Midbrain (tissue), 1 donor: ENCODE data around the gene TEX36.
"Not testable (repeated sequence)": the region's sequence is repeated elsewhere in the genome, so short reads cannot be mapped to it uniquely, and the experiment has no call there.

Experiments
- DNase-seq: peaks from one replicate; lab custom pipeline; 2025; lab: John Stamatoyannopoulos, UW

TEX36 gene

DNA sequence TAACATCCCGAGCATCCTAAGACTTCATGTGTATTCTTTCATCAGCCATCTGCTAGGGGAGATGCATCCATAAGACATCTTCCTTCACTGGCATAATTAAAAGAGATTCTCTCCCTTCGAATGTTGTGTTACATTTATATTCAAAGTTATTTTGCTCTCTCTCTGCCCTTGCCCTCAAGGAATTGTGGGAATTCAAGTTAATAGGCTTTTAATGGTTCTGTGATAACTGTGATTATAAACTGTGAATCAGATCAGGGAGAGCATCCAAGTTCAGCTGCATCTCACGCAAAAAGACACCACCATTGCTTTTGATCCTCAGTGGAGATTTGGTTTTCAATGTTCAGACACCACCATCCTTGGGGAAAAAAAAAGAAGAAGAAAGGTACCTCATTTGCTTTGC lies 9.2 kb upstream of the TEX36 start:
- no peak for DNase-seq

DNA sequence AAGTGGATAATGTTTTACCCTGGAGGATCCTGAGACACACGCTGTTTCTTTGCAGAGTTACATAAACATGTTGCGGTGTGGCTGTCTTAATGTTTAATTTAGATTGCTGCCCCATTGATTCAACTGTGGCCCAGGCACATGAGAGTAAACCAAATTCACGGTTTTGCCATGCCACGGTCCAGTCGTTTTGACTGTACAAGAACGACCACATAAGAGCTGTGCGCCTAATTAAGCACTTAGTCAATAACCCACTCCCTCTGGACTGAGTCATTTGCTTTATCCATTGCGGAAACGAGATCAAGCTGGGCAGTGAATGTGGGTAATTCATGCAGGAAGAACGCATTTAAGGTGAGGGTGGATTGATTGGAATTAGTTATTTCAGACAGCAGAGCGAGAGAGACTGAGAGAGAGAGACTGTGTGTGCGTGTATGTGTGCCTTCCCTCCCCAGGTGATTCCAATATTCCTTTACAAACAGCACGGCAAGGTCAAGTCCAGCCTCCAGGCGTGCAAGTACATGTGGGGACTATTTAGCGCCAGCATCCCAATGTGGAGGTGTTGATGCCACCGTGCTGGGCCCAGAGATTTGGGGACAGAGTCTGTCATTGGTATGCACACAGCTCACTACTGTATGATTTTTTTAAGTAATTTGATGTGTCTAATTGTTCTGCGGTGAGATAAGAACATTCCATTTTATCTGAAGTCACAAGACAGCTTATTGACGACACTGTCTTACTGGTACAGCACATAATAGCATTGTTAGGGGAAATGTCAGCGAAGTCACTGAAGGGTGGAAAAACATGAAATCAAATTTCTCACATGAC lies 8.4 kb upstream of the TEX36 start:
- no peak for DNase-seq

DNA sequence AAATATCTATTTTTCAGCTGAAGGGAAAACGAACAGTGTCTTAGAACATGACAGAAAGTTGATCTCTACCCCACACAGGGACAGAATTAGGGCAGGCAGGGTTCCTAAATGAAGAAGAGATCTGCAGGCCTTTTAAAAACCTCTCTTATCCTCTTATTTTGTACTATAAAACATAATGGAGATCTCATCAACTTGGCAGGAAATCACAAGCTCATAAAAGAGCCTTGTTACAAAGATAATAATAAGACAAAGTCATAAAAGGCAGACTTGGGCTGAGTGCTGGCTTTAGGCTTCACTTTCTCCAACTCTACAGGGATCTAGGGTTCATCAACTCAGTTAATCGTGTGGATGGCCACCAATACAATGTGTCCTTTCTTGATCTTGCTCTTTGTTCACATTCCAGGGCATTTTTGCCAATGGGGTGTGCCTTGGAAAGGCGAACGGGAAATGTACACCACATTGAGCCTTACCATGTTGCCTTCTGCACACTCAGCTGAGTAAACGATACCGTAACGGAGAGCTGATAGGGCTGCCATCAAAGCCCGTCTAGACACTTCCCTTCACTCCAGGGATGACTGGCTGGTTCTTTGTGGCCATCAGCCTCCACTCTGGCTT lies 7.1 kb upstream of the TEX36 start:
- DNase-seq = no peak

DNA sequence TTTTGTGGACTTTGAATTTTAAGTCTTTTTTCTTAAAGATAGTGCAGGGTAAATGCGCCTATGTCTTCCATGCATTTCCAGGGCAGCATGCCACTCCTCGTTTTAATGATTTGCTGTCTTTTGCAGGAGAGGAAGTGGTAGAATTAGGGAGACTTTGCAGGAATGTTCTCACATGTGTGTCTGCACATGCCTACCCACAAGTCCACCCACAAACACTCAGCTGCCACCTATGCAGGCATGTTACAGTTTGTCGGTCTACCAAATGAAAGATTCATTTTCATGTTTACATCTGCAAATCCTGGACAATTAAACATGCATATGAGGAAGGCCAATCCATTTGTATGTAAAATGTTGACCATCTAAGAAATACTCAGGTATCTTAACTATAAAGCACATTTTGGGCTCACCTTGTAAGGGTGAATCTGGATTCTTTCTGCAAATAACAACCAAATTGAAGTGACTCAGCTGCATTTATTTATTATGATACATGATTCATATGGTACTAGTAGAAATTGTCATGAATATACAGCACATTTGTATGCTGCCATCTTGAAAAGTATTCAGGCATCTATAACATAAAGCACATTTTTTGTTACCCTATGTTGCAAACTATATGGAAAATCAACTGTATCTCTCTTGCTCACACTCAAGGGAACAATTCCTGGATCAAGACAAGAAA lies 4.7 kb upstream of the TEX36 start:
- no peak for DNase-seq

DNA sequence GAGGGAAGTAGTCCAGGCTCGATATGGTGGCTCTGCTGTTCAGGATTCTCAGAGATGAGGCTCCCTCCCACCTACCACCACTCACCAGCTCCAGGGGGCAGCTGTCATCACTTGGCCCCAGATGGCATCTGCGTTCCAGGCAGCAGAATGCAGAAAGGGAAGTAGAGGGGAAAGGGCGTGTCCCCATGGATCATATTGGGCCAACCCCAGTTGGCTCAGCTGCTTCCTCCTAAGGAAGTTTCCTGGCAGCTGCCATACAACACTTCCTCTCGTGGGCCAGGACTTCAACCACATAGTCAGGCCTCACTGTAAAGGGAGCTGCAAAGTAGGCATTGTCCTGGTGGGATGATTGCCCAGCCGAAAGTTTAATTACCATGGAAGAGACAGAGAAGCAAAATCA lies 1.6 kb upstream of the TEX36 start:
- no peak for DNase-seq

DNA sequence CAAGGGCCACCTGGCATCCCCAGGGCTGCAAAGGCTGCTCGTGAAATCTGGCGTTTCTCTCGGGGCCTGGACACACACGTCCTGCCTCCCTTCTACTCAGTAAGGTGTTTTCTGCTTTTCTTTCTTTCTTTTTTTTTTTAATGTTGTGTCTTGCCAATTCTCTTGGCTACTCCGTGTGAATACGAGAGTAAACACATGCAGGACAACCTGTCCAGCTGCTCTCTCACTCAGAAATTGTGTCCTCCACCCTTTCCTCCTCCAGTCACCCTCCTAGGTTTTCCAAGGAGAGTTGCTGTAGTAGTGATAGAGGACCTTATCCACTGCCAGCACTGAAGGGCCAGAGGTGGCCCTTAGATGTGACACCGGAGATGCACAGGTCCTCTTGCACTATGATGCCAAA lies 858 bp upstream of the TEX36 start:
- no peak for DNase-seq

DNA sequence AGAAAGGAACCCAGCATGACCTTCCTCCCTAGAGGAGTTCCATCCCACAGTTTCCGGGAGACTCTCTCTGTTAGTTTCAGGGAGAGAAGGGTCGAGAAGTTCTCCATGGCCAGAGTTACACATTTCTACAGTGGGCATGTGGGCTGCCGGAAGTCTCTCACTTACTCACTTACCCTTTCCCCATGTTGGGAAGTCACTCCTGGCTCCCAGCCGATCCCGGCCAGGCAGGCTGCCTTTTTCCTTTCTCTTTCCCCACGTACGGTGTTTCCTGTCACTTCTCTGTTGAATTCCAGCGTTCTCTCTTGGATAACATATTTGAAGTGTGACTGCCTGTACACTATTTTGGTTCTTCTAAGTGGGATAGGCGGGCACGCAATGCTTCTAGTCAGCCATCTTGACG lies 3.5 kb downstream of the TEX36 start:
- no peak for DNase-seq

DNA sequence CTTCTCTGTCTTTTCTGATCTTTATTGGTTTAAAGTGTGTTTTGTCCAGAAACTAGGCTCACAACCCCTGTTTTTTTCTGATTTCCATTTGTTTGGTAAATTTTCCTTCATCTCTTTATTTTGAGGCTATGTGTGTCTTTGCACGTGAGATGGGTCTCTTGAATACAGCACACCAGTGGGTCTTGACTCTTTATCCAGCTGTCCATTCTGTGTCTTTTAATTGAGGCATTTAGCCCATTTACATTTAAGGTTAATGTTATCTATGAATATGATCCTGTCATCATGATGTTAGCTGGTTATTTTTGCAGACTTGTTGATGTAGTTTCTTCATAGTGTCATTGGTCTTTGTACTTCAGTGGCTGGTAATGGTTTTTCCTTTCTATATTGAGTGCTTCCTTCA lies 10.1 kb downstream of the TEX36 start:
- DNase-seq = no peak

DNA sequence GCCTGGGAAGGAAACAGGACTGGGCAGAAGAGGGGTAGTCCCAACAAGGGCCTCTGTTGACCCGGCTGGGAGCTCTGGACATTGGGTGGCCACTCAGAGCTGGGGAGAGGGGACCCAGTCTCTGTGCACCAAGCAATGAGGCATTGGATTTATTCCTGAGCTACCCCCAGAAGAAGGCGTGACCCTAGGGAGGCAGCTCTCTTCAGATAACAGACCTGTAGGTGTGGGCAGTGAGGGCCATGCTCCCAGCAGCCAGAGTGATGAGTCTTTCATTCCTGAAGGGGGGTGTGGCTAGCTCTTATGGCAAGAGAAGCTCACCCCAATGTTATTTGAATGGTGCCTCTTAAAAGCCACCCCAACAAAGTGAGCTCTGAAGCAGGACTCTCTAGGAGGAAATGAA lies 20.4 kb downstream of the TEX36 start:
- no peak for DNase-seq

DNA sequence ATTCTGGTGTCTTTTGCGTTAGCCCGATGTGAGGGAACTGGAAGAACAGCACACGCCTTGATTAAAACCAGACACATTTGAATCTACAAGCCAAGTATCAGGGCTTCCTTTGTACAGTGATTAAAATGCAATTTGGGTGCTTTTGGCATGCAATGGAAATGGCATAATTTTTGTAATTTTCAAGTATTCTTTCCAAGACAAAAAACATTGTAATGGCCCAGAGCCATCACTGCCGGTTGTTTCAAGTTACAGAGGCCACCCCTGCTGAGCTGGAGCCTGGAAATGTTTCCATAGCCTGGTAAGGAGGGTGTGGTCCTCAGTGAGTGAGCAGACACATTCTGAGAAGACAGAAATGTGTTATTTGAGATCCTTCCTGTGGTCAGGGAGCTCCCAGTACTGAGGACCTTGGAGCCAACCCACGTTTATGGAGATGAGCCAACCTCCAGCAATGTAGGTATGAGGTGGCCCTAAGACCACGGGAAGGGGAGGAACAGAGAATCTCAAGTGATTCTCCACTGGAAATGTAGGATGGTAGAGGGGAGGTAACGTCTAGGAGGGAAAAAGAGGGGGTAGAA lies 20.9 kb downstream of the TEX36 start:
- DNase-seq = no peak

DNA sequence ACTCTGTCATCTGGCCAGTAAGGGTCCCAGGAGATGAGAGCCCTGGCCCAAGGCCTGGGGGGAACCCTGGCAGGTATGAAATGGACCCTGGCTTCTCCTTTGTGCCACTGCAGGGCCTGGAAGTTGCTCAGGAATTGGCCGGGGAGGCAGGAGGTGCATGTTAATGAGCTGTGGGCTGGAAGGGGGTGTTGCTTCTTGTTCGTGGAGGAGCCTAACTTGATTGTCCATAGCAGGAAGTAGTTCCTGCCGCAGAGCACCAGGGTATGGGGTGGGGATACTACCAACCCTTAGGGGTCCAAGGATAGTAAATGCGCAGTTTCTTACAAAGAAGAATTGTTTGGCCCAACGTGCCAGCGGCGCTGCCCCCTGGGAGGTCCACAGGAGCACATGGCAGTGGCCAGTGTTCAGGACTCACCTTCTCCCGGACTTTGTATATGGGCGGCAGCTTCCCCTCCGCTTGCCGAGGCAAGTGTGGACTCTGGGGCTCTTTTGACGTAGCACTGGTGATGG lies 21.5 kb downstream of the TEX36 start:
- DNase-seq = no peak

DNA sequence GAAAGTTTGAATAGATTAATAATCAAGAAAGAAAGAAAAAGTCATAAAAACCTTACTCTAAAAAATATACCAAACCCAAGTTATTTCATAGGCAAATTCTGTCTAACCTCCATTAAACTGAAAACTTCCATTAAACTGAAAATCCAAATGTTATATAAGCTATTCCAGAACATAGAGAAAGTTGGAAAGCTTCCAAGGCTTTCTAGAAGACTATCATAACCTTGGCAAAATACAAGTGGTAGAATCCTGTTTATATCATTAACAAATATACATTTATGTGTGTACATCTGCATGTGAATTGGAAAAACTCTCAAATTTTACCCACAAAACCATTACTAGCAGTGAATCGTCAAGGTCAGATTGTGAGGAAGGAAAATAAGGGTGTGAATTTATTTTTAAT lies 23.9 kb downstream of the TEX36 start:
- no peak for DNase-seq

DNA sequence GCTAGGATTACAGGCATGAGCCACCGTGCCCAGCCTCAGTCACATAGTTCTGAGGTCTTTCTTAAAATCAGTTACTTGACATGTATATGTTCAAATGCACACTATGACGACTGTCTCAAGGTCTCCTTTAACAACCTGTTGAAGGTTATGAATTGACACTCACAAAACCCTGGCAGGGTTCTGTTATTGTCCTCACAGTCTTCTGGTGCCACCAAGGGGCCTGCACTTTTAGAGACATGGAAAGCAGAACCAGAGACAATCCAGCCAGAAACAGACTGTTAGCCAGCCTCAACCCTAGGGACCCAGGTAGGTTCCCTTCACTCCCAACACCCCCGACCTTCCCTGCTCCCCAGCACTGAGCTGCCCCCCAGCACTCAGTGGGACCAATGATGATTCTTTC lies 26.4 kb downstream of the TEX36 start:
- no peak for DNase-seq

DNA sequence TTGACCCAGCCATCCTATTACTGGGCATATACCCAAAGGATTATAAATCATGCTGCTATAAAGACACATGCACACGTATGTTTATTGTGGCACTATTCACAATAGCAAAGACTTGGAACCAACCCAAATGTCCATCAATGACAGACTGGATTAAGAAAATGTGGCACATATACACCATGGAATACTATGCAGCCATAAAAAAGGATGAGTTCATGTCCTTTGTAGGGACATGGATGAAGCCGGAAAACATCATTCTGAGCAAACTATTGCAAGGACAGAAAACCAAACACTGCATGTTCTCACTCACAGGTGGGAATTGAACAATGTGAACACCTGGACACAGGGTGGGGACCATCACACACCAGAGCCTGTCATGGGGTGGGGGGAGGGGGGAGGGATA lies 29.9 kb downstream of the TEX36 start:
- DNase-seq = not testable (repeated sequence)

DNA sequence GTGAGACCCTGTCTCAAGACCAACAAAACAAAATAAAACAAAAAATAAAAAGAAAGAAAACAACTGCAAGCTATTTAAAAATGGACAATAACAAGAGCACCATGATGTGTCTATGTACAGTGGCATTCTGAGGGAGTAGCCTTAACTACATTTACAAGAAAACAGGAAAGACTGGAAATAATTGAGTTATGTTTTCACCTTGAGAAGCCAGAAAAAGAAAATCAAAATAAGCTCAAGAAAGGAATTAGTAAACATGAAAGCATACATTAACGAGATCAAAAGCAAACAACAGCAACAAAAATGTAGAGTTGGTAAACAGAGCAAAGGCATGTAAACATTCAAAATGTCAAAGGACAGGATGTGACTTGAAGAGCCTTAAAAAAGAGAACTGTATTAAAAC lies 36.7 kb downstream of the TEX36 start:
- DNase-seq = no peak

DNA sequence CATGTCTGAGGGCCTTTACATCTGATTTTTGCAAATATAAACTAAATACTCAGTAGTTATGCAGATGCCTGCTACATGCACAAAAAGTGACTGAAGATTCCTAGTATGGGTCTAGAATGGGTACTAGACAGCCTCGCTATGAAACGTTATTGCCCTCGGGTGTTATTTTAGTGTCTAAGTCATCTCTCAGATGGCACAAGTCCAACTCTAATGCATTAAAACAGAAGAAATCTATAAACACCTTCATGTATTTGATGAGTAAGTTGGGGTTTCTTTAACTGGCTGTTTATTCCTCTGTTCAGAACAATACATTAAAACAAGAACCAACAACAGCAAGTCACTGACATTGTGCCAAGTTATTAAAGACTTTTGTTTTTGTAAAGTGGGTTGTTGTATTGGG lies 41.6 kb downstream of the TEX36 start:
- no peak for DNase-seq

DNA sequence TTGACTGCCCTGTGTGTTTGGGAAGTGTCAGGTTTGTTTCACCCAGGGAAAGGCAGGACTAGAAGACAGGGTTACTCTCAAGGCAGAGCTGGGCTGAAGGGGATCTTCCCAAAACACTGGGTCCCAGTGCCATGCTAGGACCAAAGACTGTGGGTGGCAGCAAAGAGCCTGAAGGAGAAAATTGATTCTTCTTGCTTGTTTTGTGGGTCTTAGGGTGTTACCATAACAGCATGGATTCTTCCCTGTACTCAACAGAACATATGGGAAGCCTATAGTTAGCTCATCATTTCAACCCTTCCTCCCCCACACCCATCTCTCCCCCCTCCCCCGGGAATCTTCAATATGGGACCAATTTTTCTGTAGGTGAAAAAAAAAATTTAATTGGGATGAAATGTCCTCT lies 42.3 kb downstream of the TEX36 start:
- DNase-seq = no peak

DNA sequence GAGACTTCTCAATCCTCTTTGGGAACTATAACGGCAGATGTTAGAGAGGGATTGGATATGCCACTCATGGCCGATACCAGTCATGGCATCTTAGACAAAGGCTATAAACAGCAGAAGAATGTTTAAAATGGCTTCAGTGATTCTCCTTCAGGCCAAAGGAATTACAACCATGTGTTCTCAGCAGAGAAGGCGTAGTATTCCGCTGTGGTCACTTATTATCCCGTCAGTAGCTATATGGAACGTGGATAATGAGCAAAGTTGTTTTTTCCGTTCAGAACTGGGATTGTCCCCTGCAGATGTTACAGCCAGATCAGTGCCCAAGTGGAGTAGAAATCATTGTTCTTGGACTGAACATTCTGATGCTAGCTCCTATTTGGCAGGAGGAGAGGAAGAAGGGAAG lies 43.1 kb downstream of the TEX36 start:
- DNase-seq = no peak

DNA sequence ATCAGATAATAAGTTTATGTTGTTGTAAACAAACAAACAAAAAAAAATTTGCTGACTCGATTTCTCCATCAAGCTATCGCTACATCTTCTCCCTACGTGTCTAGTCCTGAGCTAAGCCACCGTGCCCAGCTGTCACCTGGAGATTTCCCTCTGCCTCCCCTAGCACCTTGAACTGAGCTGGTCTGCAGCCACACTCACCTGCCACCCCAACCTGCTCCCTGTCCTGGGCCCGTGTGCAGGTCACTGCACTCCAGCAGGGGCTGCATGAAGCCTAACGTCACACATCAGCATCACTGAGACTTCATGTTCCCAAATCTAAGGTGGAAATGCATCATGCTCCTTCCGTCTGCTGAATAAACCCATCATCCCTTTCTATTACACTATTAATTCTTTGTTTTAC lies 44.4 kb downstream of the TEX36 start:
- DNase-seq = no peak

DNA sequence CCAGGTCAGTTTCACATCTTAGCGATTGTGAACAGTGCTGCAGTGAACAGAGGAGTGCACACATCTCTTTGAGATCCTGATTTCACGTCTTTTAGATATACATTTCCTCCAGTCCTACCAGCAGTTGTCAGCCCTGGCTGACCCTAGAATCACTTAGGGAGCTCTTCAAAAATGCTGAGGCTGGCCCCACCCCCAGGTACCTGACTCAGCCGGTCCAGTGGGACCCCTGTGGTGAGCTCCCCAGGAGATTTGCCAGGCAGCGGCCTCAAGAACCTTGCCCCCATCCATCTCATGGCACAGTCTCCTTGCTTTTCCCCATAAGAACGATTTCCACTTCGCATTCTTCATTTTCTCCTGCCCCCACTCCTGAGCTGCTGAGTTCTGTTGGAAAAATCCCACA lies 45.5 kb downstream of the TEX36 start:
- DNase-seq = no peak

DNA sequence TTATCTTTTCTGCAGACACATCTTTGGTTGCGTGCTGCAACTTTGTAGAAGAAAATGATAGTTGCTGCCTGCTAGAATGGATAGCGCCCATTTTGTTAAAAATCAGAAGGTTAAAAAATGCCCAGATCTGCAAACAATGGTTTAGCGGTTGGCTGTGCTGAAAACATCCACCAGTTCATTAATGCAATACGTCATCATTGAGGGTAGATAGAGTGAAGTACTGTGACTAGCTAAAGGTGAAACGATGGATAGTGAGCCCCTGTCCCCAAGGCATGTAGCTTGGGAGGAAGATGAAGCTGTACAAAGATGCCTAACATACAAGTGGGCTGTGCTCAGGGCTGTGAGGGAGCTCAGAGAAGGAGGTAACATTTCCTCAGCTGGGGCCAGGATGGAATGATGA lies 48.4 kb downstream of the TEX36 start:
- no peak for DNase-seq

DNA sequence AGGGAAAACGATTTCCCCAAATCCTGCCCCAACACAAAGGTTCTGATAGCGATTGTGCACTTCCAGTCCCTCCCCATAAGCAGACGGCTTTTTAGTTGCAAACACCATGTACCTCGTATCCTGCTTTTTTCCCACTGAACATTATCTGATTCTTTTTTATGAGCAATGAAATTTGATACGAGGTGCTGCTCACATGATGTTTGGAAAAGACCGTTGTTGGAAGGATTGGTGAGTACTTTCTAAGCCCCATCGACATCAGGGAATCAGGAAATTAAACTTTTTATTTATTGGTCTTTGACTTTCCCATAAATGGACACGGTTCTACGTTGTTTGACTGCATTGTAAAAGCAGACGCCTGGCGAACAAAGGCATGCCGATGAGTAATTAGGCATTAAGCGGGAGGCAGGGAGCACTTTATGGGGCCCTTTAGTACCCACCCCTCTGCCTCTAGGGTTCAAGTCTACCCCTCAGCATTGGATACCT lies 49.4 kb downstream of the TEX36 start:
- no peak for DNase-seq

DNA sequence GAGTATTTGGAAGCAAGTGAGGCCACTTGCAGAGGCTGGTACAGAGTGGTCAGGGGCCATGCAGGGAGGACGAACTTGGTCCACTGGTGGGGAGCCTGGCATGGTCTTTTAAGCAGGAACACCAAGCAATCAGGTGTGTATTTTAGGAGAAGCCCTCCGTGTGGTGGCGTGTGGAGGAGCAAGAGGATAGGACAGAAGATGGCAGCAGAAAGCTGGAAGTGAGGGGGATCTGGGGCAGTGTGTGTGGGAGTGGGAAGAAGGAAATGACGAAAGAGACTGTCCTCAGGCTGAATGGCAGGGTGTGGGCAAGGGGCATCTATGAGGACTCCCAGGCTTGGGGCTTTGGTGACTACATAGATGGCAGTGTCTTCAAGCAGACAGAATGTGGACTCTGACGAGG lies 51.2 kb downstream of the TEX36 start:
- no peak for DNase-seq
